PC-9 (cell line): ENCODE data around the gene FOXJ3. TPM values are rescaled to one million over a fixed set of nuclear protein-coding genes. Genes with fewer than 3 reads are reported as not detected.

Source experiments
- BruUV-seq: library from RNA; stranded (reverse); fragments of 400-500 nt; replicated peaks from 2 replicates; lab custom pipeline; 2021; lab: Mats Ljungman, UMichigan
- CTCF ChIA-PET: fragments of 300-600 bp; sonication (Branson Sonifier 250); formaldehyde crosslinking; loops from one replicate; lab custom pipeline; 2022; ENCODE audit warnings: antibody characterized with exemption; lab: Charles Lee
- POLR2A ChIA-PET: fragments of 300-600 bp; sonication (Branson Sonifier 250); formaldehyde crosslinking; loops from one replicate; lab custom pipeline; 2022; ENCODE audit warnings: antibody characterized with exemption; ENCODE audit not compliant: unreplicated experiment; lab: Charles Lee
- DNase-seq, 2 experiments: peaks; one replicate each; pipeline versions ENCODE4 v3.0.0 to v3.0.0-alpha.2; 2015 to 2022; ENCODE audit warnings: mixed read lengths in 1 of 2
- H2AFZ ChIP-seq: fragments of 200-600 bp; sonication (generic); 2 replicates; pipeline ENCODE4 v1.8.1; 2017; ENCODE audit warnings: antibody characterized with exemption
- H3F3A ChIP-seq: fragments of 200-600 bp; sonication (generic); 2 replicates; pipeline ENCODE4 v1.8.1; 2017; ENCODE audit warnings: antibody characterized with exemption, mild to moderate bottlenecking, low read depth; ENCODE audit not compliant: insufficient read depth
- H3K27ac ChIP-seq: fragments of 200-600 bp; sonication (generic); 2 replicates; pipeline ENCODE4 v1.6.1; 2016; ENCODE audit warnings: mixed run types
- H3K27me3 ChIP-seq: fragments of 200-600 bp; sonication (generic); 2 replicates; pipeline ENCODE4 v1.6.1; 2016; ENCODE audit warnings: low read depth, mixed run types; ENCODE audit not compliant: insufficient read depth
- H3K36me3 ChIP-seq: fragments of 200-600 bp; sonication (generic); 2 replicates; pipeline ENCODE4 v1.6.1; 2016; ENCODE audit warnings: low read depth, mixed run types
- H3K4me1 ChIP-seq: fragments of 200-600 bp; sonication (generic); replicated peaks from 2 replicates; pipeline ENCODE4 v1.6.1; 2016; ENCODE audit warnings: mixed run types; ENCODE audit not compliant: insufficient read depth
- H3K4me2 ChIP-seq: fragments of 200-600 bp; sonication (generic); 2 replicates; pipeline ENCODE4 v1.6.1; 2017; ENCODE audit warnings: mixed run types
- H3K4me3 ChIP-seq: fragments of 200-600 bp; sonication (generic); 2 replicates; pipeline ENCODE4 v1.6.1; 2016; ENCODE audit warnings: mixed run types
- H3K79me2 ChIP-seq: fragments of 200-600 bp; sonication (generic); 2 replicates; pipeline ENCODE4 v1.6.1; 2017; ENCODE audit warnings: low read depth, mixed run types
- H3K9me2 ChIP-seq: fragments of 200-600 bp; sonication (generic); 2 replicates; pipeline ENCODE4 v1.8.1; 2017; ENCODE audit warnings: mild to moderate bottlenecking; ENCODE audit not compliant: insufficient read depth
- H3K9me3 ChIP-seq: fragments of 200-600 bp; sonication (generic); 2 replicates; pipeline ENCODE4 v1.8.1; 2016; ENCODE audit warnings: low read depth; ENCODE audit not compliant: insufficient read depth
- H4K20me1 ChIP-seq: fragments of 200-600 bp; sonication (generic); 2 replicates; pipeline ENCODE4 v1.8.1; 2017; ENCODE audit not compliant: insufficient read depth
- CTCF ChIP-seq: fragments of 200-600 bp; sonication (generic); conservative IDR thresholded peaks from 2 replicates; pipeline ENCODE4 v1.6.1; 2017; ENCODE audit warnings: mixed run types, antibody characterized with exemption, mild to moderate bottlenecking, moderate library complexity
- EZH2 ChIP-seq: fragments of 200-600 bp; sonication (generic); IDR thresholded peaks from 2 replicates; pipeline ENCODE4 v1.8.0; 2017; ENCODE audit warnings: antibody characterized with exemption, low read depth
- intact Hi-C: fragments of 100-400 bp; cut with micrococcal nuclease; formaldehyde crosslinking; loops from one replicate; pipeline ENCODE4 v1.10.0; 2022; ENCODE audit not compliant: unreplicated experiment
- total RNA-seq: library from RNA; stranded (reverse); gene quantifications from 2 replicates; pipeline ENCODE4 v1.2.3, GENCODE V29; 2021

FOXJ3 gene
- total RNA-seq, 1 experiment from 2014 or later, result 60.4 TPM

GRCh38 chr1:42201986-42202385 lies 133.0 kb downstream of the FOXJ3 start:
- peaks cover 63% of the 10 kb centered on the region for H3K79me2 ChIP-seq
- H3K4me2 ChIP-seq, result no peak overlapping the region
- no TSS peak for BruUV-seq
- H3K9me2 ChIP-seq, result no peaks in the 10 kb centered on the region
- peaks cover 25% of the 10 kb centered on the region for H3K9me3 ChIP-seq
- H3K27ac ChIP-seq, result no peak overlapping the region
- TF ChIP-seq EZH2, result no peak
- no peak for TF ChIP-seq CTCF
- H3K27me3 ChIP-seq, result no peaks in the 10 kb centered on the region
- H3K36me3 ChIP-seq, result peaks cover 67% of the 10 kb centered on the region
- no peak for DNase-seq
- POLR2A ChIA-PET, result interaction anchor here (0.6 kb wide), 1 partner anchor 19 kb away, joined by 3 read pairs; no protein-coding TSS in a partner anchor
- intact Hi-C loops, result no loop called here
- H3F3A ChIP-seq, result peaks cover 31% of the 10 kb centered on the region
- no peaks in the 10 kb centered on the region for H4K20me1 ChIP-seq
- peaks cover 23% of the 10 kb centered on the region for H3K4me1 ChIP-seq
- CTCF ChIA-PET, result no interaction called here
- no peak overlapping the region for H2AFZ ChIP-seq
- no peak overlapping the region for H3K4me3 ChIP-seq

- Histone ChIP-seq H3K27me3 (no peaks in the 10 kb centered on the region), H3K9me3 (peaks cover 11% of the 10 kb centered on the region; the same call in 1 of the 2 replicates), H3F3A (peaks cover 9% of the 10 kb centered on the region; the same call in 1 of the 2 replicates), H3K36me3 (peaks cover 69% of the 10 kb centered on the region), H3K79me2 (peaks cover 36% of the 10 kb centered on the region), H2AFZ (no peak overlapping the region), H3K9me2 (no peaks in the 10 kb centered on the region), H3K4me2 (no peak overlapping the region), H3K4me1 (no peaks in the 10 kb centered on the region), H3K4me3 (no peak overlapping the region), H3K27ac (no peak overlapping the region), H4K20me1 (no peaks in the 10 kb centered on the region)
- intact Hi-C loops, result no loop called here
- no peak for DNase-seq
- POLR2A ChIA-PET, result no interaction called here
- TF ChIP-seq CTCF, result no peak
- no peak for TF ChIP-seq EZH2
- CTCF ChIA-PET, result no interaction called here
- no TSS peak for BruUV-seq
Measured at GRCh38 chr1:42198251-42198650, 136.8 kb downstream of the FOXJ3 start.

- TF ChIP-seq CTCF (no peak), EZH2 (no peak)
- no peak overlapping the region for H3K27ac ChIP-seq
- BruUV-seq, result no TSS peak
- no peak overlapping the region for H3K4me3 ChIP-seq
- H2AFZ ChIP-seq, result no peak overlapping the region
- no peaks in the 10 kb centered on the region for H3K9me2 ChIP-seq
- no peak overlapping the region for H3K4me2 ChIP-seq
- no peaks in the 10 kb centered on the region for H3K9me3 ChIP-seq
- POLR2A ChIA-PET, result no interaction called here
- H3K4me1 ChIP-seq, result no peaks in the 10 kb centered on the region
- no peak for DNase-seq
- H3K36me3 ChIP-seq, result peaks cover 56% of the 10 kb centered on the region
- peaks cover 4% of the 10 kb centered on the region; the same call in 1 of the 2 replicates for H3F3A ChIP-seq
- H3K79me2 ChIP-seq, result peaks cover 14% of the 10 kb centered on the region
- no peaks in the 10 kb centered on the region for H3K27me3 ChIP-seq
- intact Hi-C loops, result no loop called here
- no peaks in the 10 kb centered on the region for H4K20me1 ChIP-seq
- CTCF ChIA-PET, result no interaction called here
Measured at GRCh38 chr1:42195841-42196240, 139.2 kb downstream of the FOXJ3 start.
